HG03196 (cell line): ENCODE results near the gene UNC13C.
"Not testable (repeated sequence)": the region's sequence is repeated elsewhere in the genome, so short reads cannot be mapped to it uniquely, and the experiment has no call there.

Source experiments
- ATAC-seq: cut with Tn5 transposase; IDR thresholded peaks from one replicate; pipeline ENCODE4 v1.9.1; 2021; ENCODE audit not compliant: unreplicated experiment

Gene UNC13C

DNA sequence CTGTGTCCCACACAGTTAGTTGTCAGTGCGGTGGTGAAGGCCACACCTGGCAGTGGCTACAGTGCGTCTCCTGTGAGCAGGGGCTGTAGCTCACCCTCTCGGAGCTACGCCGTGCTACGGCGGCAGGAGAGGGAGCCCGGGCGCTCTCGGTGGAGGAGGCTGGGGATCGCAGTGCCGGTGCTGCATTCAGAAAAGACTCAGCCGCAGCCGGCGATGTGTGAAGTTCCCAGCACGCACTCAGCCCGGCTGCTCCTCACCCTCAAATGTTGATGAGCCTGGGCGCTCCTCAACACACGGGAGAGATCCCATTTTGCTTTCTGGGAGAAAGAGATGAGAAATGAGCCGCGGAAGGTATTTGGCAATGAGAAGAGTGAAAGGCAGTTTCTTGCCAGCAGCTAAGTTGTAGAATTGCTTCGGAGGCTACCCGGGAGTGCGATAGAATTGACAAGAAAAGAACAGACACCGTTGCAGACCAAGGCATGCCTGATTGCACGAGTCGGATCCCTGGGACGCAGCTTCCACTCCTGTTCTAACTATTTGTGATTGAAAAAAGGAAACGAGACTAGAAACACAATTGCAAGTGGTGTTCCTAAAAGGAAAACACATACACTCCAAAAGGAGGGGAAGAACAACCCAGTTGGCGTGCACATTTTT is at the start of gene UNC13C:
UNC13C (plus strand) TSS at position 189 of the 654 bp plus-strand sequence. CDS start 34,463 bp downstream, outside the sequence.
- no peak for ATAC-seq

DNA sequence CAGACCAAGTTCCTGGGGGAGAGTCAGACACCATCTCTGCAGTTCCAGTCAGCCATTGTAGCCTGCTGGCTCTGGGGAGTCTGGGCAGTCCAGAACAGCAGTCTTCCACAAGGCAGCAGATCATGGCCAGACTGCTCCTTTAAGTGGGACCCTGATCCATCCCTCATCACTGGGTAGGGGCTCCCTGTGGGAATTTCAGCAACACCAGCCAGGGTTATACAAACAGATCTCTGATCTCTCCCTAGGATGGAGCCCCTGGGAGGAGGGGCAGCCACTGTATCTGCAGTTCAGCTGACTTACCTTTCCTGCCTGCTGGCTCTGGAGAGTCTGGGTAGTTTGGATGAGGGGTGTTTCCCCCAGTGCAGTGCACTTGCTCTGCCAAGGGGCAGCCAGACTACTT is 42.1 kb upstream of the UNC13C start:
- ATAC-seq, result no peak

DNA sequence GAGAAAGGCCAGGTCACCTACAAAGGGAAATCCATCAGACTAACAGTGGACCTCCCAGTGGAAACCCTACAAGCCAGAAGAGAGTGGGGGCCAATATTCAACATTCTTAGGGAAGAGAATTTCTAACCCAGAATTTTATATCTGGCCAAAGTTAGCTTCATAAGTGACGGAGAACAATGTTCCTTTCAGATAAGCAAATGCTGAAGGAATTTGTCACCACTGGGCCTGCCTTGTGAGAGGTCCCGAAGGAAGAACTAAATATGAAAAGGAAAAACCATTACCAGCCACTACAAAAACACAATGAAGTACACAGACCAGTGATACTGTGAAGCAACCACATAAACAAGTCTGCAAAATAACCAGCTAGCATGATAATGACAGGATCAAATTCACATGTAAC is 40.6 kb upstream of the UNC13C start:
- ATAC-seq, result not testable (repeated sequence)

DNA sequence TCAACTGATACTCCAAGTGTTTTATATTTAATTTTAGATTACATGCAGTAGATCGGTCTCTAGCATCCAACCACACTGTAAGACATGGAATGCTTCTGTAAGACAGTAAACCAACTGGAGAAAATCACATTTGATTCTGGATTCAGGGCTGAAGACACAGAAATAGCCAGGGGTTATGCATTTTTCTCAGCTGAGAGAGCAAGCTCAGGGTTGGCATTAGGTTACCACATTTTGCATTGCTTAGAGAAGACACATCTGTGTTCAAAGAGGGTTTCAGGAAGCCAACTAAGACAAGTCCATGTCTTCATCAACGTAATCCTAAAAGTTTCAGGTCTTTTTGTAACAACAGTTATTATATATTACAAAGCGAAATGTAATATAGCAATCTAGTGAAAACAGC is 27.7 kb upstream of the UNC13C start:
- no peak for ATAC-seq

DNA sequence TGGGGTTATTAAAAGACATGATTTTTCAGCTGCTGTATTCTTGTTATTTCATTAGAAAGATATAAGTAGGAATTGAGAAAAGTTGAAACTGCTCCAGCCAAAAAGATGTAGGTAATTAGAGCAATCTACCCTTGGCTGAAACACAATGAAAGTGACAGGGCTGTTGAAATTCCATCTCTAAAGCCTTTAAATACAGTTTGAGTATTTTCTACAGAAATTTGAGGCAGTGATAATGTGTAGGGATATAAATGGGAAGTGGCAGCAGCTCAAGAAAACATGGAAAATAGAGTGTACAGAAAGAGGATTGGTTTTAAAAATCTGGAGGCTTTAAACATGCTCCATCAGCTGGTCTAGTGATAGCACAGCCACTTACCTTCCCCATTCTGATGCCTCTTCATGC is 22.8 kb upstream of the UNC13C start:
- ATAC-seq, result no peak

DNA sequence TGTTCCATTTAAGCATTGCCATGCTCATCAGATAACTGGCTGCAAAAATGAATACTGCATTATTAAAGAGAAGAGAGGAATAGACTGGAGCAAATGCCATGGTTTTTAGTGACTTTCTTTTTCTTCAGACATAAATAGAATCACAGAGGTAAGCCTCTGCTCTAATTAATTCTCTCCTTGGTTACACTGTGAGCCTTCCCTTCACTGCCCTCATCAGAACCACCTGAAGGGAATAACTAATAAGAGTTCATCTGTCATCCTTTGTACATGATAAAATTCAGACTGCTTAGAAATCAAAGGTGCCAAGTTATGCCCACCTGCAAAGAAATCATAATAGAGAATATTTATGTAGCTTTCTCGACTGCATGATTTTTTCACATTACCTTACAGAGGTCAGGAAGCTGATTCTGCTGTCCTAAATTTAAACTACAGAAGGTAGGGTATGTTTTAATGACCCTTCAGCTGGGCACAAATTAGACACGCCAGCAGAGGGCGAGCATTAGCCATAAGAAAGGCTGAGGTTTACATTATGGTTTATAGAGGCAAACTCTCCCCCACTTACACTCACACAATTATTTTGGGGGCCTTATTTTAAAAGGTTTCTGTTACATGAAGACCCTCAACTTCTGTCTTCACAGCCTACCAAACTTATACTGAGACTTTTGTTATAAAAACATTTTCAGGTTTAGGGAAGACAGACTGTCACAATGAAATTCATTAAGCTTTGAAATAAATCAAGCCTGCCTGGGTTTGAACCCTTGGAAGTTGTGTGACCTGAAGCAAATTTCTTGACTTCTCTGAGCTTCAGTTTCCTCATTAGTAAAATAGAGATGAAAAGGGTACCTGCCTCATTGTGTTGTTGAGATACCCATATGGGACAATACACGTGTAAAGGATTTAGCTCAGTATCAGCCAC is 15.3 kb upstream of the UNC13C start:
- no peak for ATAC-seq

DNA sequence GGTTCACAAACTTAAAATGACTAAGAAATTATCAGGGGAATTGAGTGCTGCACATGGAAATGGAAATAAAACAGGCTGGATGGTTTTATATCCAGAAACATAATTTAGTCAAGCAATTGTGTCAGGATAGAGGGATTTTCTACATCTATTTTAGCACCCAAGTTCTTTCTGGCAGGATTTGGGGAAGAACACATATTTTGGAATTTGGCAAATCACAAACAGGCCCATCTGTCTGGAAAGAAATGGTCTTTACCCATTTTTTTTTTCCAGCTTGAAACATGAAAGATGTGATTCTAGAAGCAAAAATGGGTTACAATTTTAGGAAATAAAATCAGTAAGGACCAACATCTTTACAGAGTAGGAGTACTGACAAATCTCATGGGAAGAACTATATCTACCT is 14.4 kb upstream of the UNC13C start:
- no peak for ATAC-seq

DNA sequence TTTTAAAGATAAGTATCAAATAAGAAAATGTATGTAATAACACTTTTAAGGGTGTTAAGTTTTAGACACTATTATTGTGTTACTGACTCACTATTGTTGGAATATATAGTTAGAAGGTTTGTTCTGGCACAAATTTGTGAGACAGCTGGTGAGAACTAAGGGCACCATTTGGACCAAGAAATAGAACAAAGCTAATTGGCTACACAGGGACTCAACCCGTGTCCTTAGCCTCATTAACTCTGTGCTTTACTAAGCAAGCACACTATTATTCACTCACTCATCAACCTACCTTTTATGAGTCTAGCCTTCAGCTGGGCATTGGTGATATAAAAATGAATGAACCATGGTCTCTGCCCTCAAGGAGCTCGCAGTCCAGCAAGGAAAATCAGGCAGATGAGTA is 4.1 kb upstream of the UNC13C start:
- ATAC-seq, result no peak

DNA sequence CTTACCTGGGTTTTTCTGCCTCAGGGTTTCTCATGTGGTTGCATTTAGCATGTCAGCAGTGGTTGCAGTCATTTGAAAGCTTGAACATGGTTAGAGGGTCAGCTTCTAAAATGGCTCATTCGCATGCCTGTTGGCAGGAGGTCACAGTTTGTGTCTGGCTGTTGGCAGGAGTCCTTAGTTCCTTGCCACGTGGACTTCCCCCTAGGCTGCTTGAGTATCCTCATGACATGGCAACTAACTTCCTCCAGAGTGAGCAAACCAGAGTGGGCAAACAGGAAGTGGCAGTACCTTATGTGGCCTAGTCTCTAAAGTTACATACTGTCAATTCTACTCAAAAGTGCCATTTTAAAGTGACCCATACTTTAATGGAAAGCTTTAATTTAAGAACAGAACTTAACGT is 3.4 kb upstream of the UNC13C start:
- no peak for ATAC-seq

DNA sequence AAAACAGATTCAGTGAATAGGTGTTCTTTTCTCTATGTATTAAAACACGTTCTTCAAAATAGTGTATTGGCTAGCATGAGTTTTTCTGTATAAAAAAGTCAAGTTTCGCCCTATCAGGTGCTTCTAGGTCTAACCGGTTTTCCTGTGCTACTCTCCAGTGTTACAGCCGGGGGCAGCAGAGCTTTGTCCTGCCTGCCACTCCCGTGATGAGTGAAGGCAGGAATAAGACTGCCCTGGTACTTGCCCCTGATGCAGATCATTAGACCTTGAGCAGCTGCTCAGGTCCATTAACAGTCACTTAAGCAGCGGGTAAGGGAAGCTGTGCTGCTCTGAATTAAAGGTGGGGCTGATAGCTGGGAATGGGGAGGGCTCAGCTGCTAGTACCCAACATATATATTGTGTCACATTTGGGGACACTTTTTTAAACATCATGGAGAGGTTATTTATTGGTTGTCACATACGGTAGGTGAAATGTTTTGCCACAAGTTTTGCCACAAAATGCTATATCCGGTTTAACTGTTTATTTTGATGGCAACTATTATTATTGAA is 1.3 kb upstream of the UNC13C start:
- no peak for ATAC-seq

DNA sequence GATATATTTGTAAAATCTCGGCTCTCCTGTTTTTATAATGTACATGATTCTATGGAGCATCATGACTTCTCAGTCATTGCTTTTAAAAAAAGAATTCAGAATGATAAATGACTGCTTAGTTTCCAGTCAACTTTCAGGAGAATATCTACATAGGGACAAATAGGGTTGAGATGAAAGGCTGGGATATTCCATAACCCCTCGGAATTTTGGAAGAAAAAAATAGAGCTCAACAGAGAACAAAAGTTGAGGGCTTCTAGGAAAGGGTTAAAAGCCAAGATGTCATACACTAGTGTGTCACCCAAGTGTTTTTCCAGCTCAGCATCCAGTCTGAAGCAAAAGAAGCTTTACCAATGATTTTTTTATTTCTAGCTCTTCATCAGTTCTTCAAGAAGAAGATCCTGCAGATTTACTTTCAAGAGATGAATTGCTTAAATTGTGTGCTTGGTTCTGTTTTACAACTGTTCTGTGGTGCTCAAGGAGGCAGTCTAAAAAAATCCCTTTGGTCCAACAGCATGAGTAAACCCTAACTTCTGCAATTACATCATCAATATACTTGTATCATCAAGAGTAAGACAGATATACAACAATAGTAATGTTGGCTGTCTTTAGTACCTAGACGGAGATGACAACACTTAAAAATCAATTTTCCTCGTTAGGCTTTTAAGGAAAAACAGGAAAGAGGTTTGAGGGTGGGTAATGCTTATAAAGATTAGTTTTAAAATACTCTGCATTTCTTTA is 979 bp downstream of the UNC13C start:
- no peak for ATAC-seq

DNA sequence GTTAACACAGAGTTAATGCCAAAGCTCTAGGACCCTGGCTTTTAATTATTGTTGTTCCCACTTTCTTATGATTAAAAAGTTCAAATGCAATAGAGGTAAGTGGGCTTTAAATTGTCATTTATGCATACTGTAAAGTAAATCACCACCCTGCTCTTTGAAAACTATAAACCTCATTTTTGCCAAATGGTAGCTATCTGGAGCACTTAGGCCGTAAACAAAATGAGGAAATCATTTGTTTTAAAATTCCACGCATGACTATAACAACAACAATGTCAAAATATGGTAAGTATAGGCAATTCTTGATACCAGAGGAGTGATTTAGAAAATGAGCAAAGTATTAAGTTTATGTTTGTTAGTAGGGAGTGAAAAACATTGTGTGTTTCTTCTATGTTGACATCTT is 1.8 kb downstream of the UNC13C start:
- no peak for ATAC-seq

DNA sequence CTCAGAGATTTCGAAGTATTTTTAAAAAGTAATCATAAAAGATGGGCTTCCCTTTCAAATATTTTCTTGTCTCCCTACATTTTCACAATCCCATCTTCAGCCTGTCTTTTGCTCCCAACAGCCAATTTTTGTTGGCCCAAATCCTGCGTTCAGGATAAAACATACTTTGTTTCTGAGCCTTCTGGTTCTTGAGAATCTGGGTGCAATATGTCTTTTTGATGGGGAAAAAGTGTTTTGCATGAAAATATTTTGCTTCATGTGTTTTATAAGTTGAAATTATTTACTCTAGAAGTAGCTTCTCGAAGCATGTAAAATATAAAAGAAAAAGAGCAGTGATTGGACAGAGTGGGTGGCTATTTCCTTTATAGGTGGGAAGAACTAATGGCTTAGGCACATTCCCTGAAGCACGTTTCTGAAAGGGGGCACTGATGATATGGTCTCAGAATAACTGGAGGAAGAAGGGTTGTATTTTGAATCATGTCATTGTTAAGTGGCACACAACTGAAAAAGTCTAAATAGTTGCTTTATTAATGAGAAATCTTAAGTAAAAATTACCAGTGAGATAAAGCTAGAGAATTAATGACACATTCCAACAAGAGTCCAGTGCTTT is 3.9 kb downstream of the UNC13C start:
- no peak for ATAC-seq

DNA sequence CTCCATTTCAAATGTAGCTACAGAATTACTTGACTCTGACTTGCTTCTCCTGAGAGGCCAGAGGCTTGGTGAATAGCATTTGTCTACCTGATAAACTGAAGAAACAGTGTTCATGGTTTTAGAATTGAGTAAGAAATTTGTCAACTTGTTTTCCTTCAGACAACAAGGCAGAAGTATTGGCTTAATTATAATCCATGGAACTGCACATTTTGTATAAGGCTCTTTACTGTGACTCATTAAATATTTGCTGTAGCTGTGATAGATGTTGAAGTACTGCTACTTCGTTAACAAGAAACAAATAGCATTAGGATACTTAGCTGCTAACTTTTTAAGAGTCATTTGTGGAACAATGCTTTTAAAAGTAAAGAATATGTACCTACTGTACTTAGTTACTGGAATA is 4.6 kb downstream of the UNC13C start:
- ATAC-seq, result no peak

DNA sequence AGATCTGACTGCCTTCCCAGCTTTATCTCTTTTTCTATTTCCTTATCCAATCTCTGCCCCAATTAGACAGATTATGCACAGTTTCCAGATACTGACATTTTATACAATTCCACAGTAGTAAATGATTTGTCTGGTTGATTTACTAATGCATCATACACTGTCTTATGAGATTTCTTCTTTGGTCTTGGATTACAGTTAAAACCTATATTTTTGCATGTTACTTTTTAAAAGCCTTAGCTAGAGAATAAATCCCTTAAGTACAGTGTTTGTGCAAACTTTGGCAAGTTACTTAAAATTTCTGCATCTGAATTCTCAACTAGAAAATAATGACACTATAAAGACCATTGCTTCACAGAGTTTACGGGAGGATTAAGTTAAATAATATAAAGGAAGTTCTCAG is 6.0 kb downstream of the UNC13C start:
- no peak for ATAC-seq

DNA sequence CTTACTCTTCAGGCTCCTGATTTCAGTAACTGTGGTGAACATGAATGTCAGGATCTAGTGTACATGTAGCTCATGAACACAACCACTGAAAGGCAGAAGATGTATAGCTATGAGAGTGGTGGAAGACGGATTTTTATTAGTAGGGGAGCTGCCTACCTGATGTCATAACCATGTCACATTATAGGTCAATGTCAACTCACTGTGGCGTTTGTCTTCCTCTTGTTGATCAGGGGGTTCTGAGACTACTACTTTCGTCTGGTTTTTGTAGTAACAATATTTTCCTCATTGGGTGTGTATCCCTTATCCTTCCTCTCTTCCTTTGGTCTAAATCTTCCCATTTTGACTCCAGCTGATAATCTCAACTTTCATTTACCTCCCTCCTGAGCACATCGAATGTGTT is 7.3 kb downstream of the UNC13C start:
- ATAC-seq, result no peak

DNA sequence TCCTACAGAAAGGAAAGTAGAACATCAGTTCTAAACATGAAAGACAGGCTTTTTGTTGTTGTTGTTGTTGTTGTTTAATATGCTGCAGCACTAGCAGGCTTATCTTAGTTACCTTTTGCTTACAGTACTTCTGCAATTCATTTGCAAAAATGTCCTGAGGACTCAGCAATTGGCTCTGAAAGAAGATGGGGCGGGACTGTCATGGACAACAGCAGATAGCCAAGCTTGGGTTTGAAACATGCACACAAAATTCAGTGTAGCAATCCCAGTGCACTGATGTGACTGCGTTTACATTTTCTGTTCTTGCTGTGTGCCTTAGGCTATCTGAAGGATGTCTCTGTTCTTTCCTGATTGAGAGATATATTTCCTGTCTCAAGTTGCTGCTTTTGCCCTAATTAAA is 9.2 kb downstream of the UNC13C start:
- ATAC-seq, result no peak

DNA sequence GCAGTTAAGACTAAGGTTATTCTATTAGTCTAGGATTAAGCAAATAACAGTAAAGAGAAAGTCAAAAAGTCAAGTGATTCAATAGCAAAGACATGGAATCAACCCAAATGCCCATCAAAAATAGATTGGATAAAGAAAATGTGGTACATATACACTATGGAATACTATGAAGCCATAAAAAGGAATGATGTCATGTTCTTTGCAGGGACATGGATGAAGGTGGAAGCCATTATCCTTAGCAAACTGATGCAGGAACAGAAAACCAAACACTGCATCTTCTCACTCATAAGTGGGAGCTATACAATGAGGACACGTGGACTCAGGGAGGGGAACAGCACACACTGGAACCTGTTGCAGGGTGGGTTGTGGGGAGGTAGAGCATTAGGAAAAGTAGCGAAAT is 29.0 kb downstream of the UNC13C start:
- ATAC-seq, result no peak

DNA sequence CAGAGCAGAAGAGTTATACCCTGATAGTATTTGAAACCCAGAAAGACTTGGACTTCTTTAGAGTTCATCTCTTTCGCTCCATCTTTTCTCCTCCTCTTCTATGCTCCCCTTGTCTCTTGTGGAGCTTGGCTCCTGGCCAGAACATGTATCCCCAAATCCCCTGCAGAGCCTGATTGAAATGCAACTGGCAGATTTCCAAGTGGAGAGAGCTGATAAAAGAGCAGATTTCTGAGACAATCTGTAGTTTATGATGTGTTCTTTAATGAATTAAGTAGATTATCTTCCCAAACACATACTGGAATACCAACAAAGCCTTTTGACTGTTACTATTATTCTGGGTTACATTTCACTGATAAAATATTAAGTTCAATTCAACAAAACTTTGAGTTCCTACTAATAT is 33.4 kb downstream of the UNC13C start:
- ATAC-seq, result no peak

DNA sequence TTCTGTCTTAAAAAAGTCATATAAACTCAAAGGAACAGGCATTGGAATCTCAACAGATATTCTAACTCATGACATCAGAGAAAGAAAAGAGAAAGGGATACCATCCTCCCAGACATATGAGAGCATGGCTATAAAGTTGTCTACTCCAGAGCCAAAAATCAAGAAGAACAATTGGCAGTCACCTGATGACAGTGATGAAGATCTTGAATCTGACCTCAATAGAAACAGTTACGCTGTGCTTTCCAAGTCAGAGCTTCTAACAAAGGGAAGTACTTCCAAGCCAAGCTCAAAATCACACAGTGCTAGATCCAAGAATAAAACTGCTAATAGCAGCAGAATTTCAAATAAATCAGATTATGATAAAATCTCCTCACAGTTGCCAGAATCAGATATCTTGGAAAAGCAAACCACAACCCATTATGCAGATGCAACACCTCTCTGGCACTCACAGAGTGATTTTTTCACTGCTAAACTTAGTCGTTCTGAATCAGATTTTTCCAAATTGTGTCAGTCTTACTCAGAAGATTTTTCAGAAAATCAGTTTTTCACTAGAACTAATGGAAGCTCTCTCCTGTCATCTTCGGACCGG is 35.9 kb downstream of the UNC13C start:
- ATAC-seq, result no peak

DNA sequence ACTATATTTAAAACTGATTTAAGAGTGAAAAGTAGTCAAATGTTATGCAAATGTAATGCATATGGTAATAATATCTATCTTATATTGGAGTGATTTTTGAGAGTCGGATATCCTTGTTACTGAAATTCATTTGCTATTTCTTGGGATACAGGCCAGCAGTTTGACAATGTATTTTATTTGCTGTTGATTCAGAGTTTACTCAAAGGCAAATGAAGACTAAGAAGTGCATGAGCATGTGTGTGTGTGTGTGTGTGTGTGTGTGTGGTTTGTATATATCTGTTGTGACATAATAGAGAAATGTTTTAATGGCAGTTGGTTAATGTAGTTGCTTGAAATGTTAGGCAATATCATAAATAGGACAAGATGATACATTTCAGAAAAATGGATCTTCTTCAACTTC is 39.0 kb downstream of the UNC13C start:
- no peak for ATAC-seq
